A204.1 (cell line): ENCODE results near the gene SRSF9.
"Not testable (repeated sequence)": the region's sequence is repeated elsewhere in the genome, so short reads cannot be mapped to it uniquely, and the experiment has no call there.

Experiments
- FAIRE-seq: peaks from 2 replicates; lab custom pipeline; 2012; peaks lifted over from hg19 to GRCh38; lab: Jason Lieb, UNC

The SRSF9 gene

DNA sequence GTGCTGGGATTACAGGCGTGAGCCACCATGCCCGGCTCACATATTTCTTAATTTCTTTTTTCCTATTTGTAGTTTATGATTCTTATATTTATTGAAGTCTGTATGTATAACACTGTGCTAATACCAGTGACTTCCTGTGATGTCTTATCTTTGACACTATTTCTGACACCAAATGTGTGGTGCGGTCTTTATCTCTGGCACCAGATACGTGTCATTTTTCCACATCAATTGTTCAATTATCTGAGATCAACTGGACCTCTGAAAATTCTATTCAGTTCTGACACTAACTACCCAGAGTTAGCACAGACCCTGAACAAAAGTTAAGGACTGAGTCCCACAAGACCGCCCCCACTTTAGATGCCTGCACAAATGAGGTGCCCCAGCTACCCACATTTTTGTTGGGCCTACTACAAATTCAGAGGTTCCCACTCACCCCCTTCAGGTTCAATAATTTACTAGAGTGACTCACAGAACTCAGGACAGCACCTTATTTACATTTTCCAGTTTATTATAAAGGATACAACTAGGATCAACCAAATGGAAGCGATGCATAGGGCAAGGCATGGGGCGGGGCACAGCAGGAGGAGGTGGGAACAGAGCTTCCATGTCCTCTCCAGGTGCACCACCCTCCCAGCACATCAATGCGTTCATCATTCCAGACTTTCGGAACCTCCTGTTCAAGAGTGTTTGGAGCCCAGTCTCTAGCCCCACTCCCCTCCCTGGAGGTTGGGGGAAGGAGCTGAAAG, 11.6 kb upstream of the SRSF9 start:
- FAIRE-seq = no peak

DNA sequence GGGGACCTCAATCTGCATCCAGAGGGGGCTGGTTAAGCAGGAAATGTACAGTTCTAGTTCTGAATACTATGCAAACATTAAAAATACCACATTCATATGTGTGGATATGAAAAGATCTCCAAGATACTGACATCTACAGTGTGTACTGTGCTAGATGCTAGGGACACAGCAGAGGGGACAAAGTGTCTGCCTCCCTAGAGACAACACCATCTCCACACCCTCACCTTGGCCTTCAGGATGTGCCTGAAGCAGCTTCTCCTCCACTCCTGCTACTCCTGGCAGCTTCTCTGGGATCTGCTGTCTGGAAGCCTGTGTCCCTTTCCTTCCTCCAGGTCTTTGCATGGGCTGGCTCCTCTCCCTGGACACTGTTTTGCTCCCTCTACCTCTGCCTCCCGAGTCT, 10.7 kb upstream of the SRSF9 start:
- no peak for FAIRE-seq

DNA sequence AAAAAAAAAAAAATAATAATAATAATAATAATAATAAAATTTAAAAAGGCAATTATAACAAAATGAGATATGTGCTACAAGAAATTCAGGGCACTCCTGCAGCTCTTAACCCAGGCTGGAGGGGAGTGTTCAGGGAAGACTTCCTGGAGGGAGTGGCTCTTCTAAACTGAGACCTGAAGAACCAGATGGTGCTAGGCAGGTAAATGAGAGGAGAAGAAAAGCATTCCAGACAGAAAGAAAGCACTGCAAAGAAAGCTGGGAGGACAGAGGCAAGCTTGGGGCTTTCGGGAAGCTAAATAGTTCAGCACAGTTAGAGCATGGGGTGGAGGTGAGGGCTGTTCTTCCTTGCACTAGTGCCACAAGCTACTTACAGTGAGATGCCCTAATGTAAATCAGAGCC, 9.9 kb upstream of the SRSF9 start:
- no peak for FAIRE-seq

DNA sequence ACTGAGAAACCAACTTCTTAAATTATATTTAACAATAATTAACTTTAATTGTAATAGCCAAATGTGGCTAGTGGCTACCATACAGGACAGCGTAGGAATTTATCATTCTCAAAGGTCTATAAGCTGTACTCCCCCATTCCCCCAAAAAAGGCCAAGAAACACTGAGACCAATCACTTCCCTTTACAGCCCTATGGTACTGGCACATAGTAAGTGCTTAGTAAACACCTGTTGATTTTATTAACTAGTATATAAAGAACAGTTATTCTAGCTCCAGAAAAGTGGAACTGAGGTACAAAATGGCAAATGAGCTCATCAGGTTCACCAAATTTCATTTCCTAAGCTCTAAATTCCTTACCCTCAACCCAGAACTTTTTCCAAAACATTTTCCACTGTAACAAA, 6.1 kb upstream of the SRSF9 start:
- FAIRE-seq = no peak

DNA sequence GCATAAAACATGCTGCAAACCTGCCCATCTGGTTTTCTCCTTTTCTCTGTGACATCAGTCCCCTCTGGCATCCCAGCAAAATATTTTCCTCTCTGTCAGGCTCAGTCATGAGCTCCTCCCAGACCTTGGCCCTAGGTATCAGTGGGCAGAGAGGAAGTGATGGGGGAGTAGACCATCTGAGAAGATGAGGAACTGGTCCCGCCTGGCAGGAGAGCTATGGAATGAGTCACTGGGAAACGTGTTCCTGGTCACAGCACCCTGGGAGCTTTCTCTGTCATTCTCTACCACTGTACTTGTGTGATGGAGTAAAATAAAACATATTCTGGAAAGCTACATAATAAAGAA, 5.0 kb upstream of the SRSF9 start:
- no peak for FAIRE-seq

DNA sequence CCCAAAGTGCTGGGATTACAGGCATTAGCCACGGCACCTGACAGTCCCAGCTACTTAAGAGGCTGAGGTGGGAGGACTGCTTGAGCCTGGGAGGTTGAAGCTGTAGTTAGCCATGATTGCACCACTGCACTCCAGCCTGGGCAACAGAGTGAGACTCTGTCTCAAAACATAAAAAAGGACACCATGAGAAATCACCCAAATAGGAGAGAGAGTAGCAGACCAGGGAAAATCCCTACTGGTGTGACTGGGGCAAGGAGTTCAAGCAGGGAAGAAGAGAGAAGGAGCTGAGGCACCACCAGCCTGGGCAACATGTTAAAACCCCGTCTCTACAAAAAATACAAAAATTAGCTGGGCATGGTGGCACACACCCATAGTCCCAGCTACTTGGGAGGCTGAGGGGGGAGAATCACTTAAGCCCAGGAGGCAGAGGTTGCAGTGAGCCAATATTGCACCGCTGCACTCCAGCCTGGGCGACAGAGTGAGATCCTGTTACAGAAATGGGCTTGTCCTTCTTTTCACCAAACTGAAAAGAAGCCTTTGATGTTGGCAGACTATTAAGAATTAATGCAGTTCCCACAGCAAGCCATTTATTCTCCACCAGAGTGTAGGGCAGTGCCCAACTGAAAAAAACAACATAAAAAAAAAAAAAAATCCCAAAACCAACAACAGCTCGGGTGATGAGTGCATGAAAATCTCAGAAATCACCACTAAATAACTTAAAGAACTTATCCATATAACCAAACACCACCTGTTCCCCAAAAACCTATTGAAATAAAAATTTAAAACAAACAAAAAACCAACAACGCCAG, 4.5 kb upstream of the SRSF9 start:
- FAIRE-seq = no peak

DNA sequence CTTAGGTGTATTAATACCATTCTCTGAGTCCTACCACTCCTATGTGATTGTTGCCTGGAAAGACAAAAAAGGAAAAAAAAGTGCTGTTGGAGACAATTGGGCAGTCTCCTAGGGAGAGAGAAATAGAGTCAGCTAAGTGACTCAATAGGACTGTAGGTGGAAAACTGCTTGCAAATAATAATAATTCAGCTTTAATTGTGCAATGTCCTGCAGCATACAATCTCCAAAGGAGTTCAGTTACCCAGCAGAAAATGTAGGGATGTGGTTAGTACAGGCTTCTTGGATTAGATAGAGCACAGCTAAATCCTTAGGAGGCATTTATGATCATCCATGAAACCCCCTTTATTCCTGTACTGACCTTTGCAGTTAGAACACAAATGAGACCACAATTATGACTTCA, 3.0 kb upstream of the SRSF9 start:
- FAIRE-seq = no peak

DNA sequence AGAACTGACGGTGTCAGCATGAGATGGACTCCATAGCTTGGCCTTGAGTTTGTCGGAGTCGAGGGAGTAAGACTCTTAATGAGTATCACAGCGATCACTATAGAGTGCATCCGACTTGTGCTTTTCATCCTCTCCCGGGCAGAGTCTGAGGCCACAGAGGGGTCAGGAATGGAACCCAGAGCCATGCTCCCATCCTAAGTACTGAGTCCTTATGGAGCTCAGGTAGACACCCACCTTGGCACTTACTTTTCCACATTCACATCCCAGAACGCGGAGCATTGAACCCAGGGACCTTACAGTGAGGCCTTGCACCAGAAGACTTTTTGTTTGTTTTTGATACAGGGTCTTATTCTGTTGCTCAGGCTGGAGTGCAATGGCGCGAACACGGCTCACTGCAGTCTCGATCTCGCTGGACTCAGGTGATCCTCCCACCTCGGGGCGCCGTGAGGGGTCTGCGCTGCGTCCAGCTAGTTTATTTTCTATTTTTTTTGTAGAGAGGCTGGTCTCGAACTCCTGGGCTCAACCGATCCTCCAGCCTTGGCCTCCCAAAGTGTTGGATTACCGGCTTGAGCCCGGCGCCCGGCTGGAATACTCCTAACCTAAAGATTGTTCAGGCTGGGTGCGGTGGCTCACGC, 719 bp upstream of the SRSF9 start:
- no peak for FAIRE-seq

DNA sequence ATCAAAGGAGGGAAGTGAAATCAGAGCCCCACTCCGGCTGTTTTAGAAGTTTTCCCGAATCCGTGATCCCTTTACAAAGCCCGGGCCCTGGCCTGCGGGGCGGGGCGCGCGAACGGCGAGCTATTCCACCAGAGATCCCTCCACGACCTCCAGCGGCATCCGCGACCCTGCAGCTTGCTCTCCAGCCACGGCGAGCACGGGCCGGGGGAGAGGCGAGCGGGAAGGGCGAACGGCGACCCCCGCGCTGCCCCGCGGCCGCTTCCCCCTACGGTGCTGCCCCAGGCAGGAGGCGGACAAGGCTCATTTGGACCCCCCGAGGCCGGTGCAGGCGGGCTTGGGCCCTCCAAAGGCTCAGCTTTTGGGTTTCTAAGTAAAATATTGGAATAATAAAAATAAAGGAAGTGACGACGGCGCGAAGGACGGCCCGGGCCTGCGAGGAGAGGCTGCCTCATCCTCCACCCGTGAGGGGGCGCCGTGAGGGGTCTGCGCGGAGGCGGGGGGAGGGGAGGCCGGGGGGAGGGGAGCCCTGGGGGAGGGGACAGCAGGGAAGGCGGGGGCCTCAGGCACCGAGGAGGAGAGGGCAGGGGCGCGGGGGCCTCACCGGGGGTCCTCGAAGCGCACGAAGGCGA, 613 bp downstream of the SRSF9 start:
- FAIRE-seq = no peak

DNA sequence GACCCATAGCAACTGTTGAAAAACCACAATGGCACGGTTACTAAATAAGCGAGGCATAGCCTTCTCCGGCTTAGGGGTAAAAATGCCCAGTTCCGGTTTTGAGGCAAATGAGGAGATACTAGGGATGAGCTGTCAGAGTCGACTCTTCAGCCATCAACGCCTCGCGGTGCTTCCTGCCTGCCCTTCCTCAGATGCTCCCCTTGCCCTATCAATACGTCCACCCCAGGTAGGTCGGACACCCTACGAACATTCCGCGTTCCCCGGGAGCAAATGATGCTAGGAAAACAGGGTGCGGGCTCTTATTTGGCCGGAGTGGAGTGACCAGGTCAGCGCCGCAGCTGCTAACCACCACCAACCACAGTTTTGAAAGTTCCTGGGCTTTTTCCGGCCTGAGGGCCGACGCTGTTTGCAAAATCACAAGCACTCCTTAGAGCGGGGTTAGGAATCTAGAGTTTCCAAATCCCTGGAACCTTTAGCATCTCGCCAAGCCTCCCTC, 1.2 kb downstream of the SRSF9 start:
- FAIRE-seq = no peak

DNA sequence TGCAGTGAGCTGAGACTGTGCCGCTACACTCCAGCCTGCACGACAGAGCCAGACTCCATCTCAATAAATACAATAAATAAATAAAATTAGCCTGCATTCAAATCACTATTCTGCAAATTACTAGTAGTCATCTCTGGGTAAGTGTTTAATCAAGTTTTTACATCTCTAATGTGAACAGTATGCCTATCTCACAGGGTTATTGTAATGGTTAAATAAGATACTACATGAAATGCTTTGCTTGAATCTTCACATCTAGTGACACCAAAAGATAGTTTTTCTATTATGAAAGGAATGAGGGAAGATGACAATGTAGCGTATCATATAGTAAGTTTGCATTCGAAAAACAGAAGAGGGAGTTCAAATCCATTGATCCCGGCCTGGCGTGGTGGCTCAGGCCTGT, 2.1 kb downstream of the SRSF9 start:
- FAIRE-seq = no peak

DNA sequence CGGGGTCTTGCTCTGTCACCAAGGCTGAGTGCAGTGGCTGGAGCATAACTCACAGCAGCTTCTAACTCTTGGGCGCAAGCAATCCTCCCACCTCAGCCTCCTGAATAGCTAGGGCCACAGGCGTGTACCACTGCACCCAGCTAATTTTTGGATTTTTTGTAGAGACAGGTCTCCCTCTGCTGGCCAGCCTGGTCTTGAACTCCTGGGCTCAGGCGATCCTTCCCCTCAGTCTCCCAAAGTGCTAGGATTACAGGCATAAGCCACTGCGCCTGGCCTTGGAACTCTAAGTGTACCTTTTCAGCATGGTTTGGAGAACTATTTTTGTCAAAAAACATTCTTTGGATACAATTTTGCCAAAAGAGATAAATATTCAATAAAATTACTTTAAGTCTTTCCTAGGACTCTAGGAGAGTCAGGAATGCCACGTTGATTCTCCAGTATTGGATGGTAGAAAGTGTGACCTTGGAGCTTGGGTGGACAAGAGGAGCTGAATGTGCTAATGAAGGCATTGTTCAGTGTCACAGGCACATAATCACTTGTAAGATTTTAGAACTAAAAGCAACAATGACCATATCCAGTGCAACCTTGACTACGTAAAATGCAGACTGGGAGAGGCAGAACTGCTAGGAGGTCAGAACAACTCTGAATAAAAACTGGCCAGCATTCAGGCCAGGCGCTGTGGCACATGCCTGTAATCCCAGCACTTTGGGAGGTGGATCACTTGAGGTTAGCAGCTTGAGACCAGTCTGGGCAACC, 2.8 kb downstream of the SRSF9 start:
- no peak for FAIRE-seq

DNA sequence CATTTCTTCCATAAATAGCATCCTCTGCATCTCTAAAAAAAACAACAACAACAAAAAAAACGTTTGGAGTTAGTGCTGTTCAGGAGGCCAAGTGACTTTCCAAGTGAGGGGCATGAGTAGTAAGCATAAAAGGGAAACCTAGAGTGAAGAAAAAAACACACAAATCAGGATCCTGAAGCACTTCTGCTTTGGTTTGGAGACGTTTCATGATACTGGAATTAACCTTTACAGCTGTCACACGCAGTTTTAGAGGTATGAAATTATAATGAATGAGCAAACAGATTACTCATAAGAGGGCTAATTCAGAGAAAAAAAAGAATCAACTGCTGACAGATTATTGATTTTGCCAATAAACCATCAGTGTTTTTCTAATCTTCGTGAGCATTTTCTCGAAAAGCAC, 3.8 kb downstream of the SRSF9 start:
- FAIRE-seq = no peak

DNA sequence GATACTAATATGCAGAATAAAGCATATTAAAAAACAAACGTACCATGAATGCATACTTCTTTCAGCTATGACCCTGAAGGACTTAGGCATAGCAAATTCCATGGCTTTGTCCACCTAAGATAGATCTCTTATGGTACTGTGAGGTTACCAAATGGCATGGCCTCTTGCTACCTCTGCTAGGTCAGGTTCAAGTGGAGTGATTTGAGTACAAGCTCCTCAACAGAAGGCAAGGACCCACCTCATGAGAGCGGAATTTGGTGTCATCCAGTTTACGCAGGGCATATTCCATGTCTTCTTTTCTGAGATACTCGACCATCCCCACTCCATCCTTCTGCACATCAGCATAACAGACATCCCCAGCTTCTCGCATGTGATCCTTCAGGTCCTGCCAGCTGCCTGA, 5.8 kb downstream of the SRSF9 start:
- no peak for FAIRE-seq

DNA sequence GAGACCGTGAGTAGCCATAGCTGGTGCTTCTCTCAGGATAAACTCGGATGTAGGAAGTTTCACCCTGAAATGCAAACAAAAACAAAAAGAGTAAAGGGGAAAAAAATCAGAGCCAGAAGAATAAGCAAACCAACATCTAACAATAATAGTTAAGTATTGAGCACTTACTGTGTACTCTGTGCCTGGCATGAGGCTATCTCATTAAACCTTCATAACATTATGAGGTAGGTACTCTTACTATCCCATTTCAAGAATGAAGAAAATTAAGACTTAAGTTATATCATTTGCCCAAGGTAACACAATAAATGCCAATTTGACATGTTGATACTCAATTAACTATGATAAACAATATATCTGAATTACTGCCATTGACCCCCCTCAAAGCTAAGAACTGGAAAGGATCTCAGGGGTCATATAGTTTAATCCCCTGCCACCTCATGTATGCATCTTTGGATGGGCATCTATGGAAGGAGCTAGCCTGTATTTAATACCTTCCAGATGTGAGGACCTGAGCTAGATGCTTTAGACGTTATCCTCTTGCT, 7.4 kb downstream of the SRSF9 start:
- no peak for FAIRE-seq

DNA sequence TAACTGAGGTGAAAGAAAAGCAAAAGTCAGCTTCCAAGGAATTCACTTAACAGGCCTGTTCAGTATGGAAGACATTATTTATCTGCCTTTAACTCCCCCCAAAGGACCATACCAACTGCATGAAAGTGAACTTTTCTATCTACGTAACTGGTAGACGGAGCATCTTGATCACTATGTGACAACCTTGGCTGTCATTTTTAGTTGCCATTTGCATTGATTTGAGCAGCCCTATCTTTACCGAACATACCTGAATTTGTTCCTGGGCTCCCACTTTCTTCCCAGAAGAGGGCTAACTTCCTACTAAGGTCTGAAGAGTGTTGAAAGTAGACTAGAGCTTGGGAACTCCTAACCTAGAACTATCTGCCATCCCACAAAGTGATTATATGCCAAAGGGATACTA, 9.4 kb downstream of the SRSF9 start:
- no peak for FAIRE-seq

DNA sequence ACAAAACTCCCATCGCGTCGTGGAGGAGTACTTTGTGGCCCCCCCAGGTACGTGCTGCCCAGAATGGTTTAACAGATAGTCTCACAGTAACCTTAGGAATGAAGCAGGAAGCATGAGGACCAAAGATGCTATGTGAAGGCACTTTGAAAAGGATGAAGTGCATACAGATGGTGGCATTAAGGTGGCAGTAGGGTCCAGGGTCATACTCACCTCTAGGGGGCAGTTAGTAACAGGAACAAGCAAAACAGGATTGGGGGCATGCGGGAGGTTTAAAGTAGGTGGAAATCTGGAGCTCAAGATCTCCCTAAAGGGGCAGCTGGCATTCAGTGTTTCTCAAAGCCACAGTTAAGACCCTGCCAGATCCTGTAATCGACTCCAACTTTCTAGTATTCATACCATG, 12.4 kb downstream of the SRSF9 start:
- FAIRE-seq = no peak

DNA sequence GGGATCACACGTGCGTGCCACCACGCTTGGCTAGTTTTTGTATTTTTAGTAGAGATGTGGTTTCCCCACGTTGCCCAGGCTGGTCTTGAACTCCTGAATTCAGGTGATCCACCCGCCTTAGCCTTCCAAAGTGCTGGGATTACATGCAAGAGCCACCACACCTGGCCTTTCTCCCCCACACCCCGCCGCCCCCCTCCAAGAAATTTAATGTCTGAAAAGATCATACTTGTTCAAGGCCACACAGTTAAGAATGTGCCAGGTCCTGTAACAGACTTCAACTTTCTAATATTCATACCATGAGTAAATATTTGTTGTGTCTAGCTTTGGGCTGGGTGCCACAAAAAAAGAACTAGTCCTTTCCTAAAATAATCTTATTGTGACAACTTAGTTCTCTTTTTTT, 14.2 kb downstream of the SRSF9 start:
- no peak for FAIRE-seq

DNA sequence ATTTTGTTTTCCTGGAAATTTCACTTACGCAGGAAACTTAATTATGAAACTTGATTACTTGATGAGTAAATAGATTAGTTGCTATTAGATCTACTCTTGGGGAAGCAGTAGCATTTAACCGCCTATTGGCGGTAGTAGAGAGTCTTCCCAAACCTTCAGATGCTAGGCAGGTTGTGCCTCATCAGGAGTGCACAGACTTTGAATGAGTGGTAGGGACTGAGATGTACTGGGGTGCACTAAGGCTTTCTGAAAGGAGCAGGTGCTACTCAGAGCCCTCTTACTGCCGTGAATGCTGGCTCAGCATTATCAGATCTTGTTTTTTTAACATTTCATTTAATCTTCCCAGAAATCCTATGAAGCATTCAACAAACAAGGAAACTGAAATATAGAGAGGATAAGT, 15.6 kb downstream of the SRSF9 start:
- FAIRE-seq = peak; percentile 90

DNA sequence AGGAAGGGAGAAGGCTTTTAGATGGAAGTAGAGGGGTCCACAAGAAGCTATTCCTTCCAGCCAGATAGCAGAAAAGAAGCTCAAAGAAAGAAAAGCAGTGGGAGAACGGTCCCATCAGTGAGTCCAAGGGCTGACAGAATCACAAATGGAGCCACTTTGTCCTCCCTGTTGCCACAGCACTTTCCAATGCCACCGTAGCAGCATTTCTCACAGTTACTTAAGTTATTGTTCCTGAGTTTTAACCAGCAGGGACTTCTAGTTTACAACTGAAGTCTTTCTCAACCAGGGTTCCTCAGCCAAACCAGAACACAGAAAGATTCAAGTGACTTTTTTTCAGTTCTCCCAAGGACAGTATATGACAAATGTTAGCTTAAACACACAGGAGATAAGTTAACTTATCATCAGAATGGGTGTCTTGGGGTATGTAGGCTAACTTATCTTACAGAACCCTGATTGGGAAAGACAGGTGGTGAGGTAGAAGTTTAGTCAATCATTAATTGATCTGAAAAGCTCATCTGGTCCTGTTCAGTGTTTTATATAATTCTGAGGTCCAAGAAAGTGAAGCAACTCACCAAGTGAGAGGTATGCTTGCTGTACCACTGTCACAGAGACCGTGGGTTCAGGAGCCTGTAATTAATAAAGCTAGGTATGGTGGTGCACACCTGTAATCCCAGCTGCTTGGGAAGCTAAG, 16.3 kb downstream of the SRSF9 start:
- FAIRE-seq = no peak

DNA sequence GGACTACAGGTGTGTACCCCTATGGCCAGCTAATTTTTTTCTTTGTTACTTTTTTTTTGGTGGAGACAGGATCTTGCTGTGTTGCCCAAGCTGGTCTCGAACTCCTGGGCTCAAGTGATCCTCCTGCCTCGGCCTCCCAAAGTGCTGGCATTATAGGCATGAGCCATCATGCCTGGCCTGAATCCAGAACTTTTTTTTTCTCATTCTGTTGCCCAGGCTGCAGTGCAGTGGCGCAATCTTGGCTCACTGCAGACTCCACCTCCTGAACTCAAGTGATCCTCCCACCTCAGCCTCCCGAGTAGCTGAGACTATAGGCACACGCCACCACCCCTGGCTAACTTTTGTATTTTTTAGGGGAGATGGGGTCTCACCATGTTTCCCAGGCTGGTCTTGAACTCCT, 17.0 kb downstream of the SRSF9 start:
- FAIRE-seq = not testable (repeated sequence)
